ENCODE measurements around the gene WAPL.

DNA sequence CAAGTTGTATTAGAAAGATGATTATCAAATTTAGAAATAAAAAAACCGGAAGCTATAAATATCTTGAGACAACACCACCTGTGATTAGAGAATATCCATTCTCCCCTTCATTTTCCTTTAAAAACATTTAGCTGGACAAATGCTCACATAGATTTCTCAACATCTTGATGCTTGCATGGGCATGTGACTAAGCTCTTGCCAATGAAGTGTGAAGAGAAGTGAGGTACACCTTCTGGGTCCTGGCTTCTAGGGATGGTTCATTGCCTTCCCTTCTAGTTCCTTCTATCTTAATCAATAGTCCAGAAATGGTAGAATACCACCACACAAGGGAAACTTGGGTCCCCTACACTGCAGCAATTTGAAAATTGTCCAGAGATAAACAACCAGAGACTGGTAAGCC lies 41.0 kb downstream of the WAPL start:
- TF ChIP-seq, protein P1, sequence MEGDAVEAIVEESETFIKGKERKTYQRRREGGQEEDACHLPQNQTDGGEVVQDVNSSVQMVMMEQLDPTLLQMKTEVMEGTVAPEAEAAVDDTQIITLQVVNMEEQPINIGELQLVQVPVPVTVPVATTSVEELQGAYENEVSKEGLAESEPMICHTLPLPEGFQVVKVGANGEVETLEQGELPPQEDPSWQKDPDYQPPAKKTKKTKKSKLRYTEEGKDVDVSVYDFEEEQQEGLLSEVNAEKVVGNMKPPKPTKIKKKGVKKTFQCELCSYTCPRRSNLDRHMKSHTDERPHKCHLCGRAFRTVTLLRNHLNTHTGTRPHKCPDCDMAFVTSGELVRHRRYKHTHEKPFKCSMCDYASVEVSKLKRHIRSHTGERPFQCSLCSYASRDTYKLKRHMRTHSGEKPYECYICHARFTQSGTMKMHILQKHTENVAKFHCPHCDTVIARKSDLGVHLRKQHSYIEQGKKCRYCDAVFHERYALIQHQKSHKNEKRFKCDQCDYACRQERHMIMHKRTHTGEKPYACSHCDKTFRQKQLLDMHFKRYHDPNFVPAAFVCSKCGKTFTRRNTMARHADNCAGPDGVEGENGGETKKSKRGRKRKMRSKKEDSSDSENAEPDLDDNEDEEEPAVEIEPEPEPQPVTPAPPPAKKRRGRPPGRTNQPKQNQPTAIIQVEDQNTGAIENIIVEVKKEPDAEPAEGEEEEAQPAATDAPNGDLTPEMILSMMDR (conservative IDR thresholded peaks at IDR 0.05; ENCODE audit: low read depth, low read length), result no peak
- no peak for TF ChIP-seq EZH2phosphoT487 (IDR thresholded peaks at IDR 0.05; ENCODE audit: borderline replicate concordance, low read length)

Data from PC-3 (cell line).